Right ventricle myocardium superior (tissue), 1 donor: ENCODE measurements around the gene APH1A. TPM values are rescaled to one million over a fixed set of nuclear protein-coding genes. Genes with fewer than 3 reads are reported as not detected.
"Not testable (repeated sequence)": the region's sequence is repeated elsewhere in the genome, so short reads cannot be mapped to it uniquely, and the experiment has no call there.

Experiments
- ATAC-seq: fragments of 200-7000 bp; cut with Tn5 transposase; one replicate; pipeline ENCODE4 v1.9.1; 2020; ENCODE audit warnings: mild to moderate bottlenecking; ENCODE audit not compliant: poor library complexity
- DNase-seq: peaks from one replicate; pipeline ENCODE4 v3.0.0-alpha.2; 2020
- intact Hi-C: fragments of 100-400 bp; cut with DNase I; formaldehyde crosslinking; loops from one replicate; pipeline ENCODE4 v1.11.2; 2022
- total RNA-seq: library from RNA; stranded (reverse); fragmentation: NEBNext Ultra II Directional; extraction: Animal tissue kit (Norgen Biotek cat#: 25700); gene quantifications from one replicate; pipeline ENCODE4 v1.2.1, GENCODE V29; 2021
- donor health status: DM: no; HTN: yes; CAD: no; lungs with severe emphysema.

Gene APH1A
- total RNA-seq, 1 donor from 2014 or later: 53.6 TPM

- no peak for DNase-seq
- no peak for ATAC-seq
- intact Hi-C loops: no loop called here
Measured at GRCh38 chr1:150273311-150273710, 4.5 kb upstream of the APH1A start.

- DNase-seq (no peak), ATAC-seq (no peak)
- intact Hi-C loops: no loop called here
Measured at GRCh38 chr1:150271291-150271959, 2.6 kb upstream of the APH1A start.

GRCh38 chr1:150269451-150269850 lies 635 bp upstream of the APH1A start:
- intact Hi-C loops: no loop called here
- no peak for DNase-seq
- no peak for ATAC-seq

GRCh38 chr1:150268340-150268704 lies 494 bp downstream of the APH1A start:
- DNase-seq (no peak), ATAC-seq (peak; percentile 33)
- intact Hi-C loops: no loop called here

- no peak for DNase-seq
- ATAC-seq: no peak
- intact Hi-C loops: no loop called here
Measured at GRCh38 chr1:150267896-150268295, 920 bp downstream of the APH1A start.

GRCh38 chr1:150263549-150263948 lies 5.3 kb downstream of the APH1A start:
- no peak for ATAC-seq
- intact Hi-C loops: no loop called here

GRCh38 chr1:150262388-150263320 lies 6.2 kb downstream of the APH1A start:
- ATAC-seq (no peak), DNase-seq (no peak)
- intact Hi-C loops: no loop called here

More at GRCh38 chr1:150263549-150263948, 5.3 kb downstream of the APH1A start:
- no peak for DNase-seq

GRCh38 chr1:150261367-150261766 lies 7.4 kb downstream of the APH1A start:
- intact Hi-C loops: no loop called here
- DNase-seq (no peak), ATAC-seq (no peak)

GRCh38 chr1:150259758-150260669 lies 8.8 kb downstream of the APH1A start:
- DNase-seq (no peak), ATAC-seq (peak; percentile 62)
- intact Hi-C loops: no loop called here

- ATAC-seq: peak; percentile 21
- intact Hi-C loops: no loop called here
- no peak for DNase-seq
Measured at GRCh38 chr1:150259217-150259616, 9.6 kb downstream of the APH1A start.

GRCh38 chr1:150257624-150258585 lies 10.9 kb downstream of the APH1A start, which contains the start of gene CA14:
CA14 (plus strand) TSS chr1:150257774; CDS start chr1:150258129, 355 bp downstream.
- intact Hi-C loops: no loop called here

GRCh38 chr1:150256554-150257341 lies 12.1 kb downstream of the APH1A start:
- DNase-seq: no peak
- intact Hi-C loops: no loop called here

More at GRCh38 chr1:150257624-150258585, 10.9 kb downstream of the APH1A start, which contains the start of gene CA14:
- peak; percentile 57 for DNase-seq
- ATAC-seq: peak; percentile 45

GRCh38 chr1:150256198-150256553 lies 12.6 kb downstream of the APH1A start:
- intact Hi-C loops: no loop called here

More at GRCh38 chr1:150256554-150257341, 12.1 kb downstream of the APH1A start:
- ATAC-seq: no peak

GRCh38 chr1:150249936-150250335 lies 18.9 kb downstream of the APH1A start:
- intact Hi-C loops: loop anchor here (5.0 kb wide), 1 partner anchor 37 kb away; no protein-coding TSS in a partner anchor
- DNase-seq (no peak), ATAC-seq (no peak)

More at GRCh38 chr1:150256198-150256553, 12.6 kb downstream of the APH1A start:
- no peak for ATAC-seq
- DNase-seq: no peak

GRCh38 chr1:150243003-150243402 lies 25.8 kb downstream of the APH1A start:
- no peak for ATAC-seq
- no peak for DNase-seq
- intact Hi-C loops: no loop called here

- intact Hi-C loops: loop anchor here (10.0 kb wide), 1 partner anchor 83 kb away; no protein-coding TSS in a partner anchor
- ATAC-seq: no peak
- DNase-seq: no peak
Measured at GRCh38 chr1:150237746-150238145, 31.1 kb downstream of the APH1A start.

- intact Hi-C loops: loop anchor here (10.0 kb wide), 1 partner anchor 82 kb away; no protein-coding TSS in a partner anchor
- ATAC-seq, DNase-seq: not testable (repeated sequence)
Measured at GRCh38 chr1:150237176-150237575, 31.6 kb downstream of the APH1A start.
